ENCODE data around the gene ZNF699. TPM values are rescaled to one million over a fixed set of nuclear protein-coding genes. Genes with fewer than 3 reads are reported as not detected.

Gene ZNF699
- polyA plus RNA-seq, 1 donor (not counting 4 experiments of a cell fraction or from before 2014, with no cell fraction given) = 3.7 TPM

DNA sequence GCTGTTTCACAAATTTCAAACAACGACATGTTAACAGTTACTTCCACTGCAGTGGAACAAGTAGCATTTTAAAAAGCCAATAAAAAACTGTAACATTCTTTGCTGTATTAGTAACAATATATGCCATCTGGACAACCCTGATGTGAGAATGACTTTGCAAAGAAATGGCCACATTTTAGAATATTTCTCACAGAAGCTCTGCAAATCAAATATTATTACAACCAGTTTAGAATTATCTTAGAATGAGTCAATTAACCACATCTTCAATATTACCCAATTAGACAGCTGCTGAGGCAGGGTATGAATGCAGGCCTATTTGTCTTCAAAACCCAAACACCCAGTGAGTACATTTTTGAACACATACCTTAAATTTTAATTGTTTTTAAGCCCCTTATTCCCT lies 3.2 kb downstream of the ZNF699 start:
- Histone ChIP-seq H3K9ac (ENCODE audit: control insufficient read depth, extremely low read depth, insufficient read depth, low read length) (no peak overlapping the region), H2AFZ (ENCODE audit: control insufficient read depth, low read length) (no peak overlapping the region), H3K4me2 (ENCODE audit: control insufficient read depth, extremely low read depth, insufficient read depth, low read depth, low read length) (no peak overlapping the region), H3K27me3 (ENCODE audit: control insufficient read depth, extremely low read depth, insufficient read depth, low read length) (no peaks in the 10 kb centered on the region), H4K20me1 (ENCODE audit: control insufficient read depth, extremely low read depth, insufficient read depth, low read length) (no peaks in the 10 kb centered on the region), H3K9me1 (ENCODE audit: control insufficient read depth, extremely low read depth, insufficient read depth, low read length) (no peaks in the 10 kb centered on the region), H3K4me3 (ENCODE audit: control insufficient read depth in 2 of 3, extremely low read depth in 1 of 3, insufficient read depth in 2 of 3, low read depth in 1 of 3, low read length in 3 of 3) (no peak overlapping the region), H3K79me2 (ENCODE audit: control insufficient read depth, insufficient read depth, low read length) (peaks cover 22% of the 10 kb centered on the region), H3K27ac (ENCODE audit: control insufficient read depth, insufficient read depth, low read length) (no peak overlapping the region), H3K36me3 (ENCODE audit: control insufficient read depth in 2 of 2, extremely low read depth in 1 of 2, insufficient read depth in 2 of 2, low read length in 2 of 2) (peaks cover 6 to 18% of the 10 kb centered on the region in 2 experiments), H3K9me3 (ENCODE audit: control insufficient read depth, low read depth, low read length) (peaks cover 5% of the 10 kb centered on the region), H3K4me1 (ENCODE audit: control insufficient read depth, extremely low read depth, insufficient read depth, low read length) (peaks cover 11% of the 10 kb centered on the region)
- FAIRE-seq (no peak), DNase-seq (ENCODE audit: low read depth, low spot score) (no peak)
- no peak for TF ChIP-seq EZH2 (IDR thresholded peaks at IDR 0.05; ENCODE audit: low read length)
- TF ChIP-seq, protein P1, sequence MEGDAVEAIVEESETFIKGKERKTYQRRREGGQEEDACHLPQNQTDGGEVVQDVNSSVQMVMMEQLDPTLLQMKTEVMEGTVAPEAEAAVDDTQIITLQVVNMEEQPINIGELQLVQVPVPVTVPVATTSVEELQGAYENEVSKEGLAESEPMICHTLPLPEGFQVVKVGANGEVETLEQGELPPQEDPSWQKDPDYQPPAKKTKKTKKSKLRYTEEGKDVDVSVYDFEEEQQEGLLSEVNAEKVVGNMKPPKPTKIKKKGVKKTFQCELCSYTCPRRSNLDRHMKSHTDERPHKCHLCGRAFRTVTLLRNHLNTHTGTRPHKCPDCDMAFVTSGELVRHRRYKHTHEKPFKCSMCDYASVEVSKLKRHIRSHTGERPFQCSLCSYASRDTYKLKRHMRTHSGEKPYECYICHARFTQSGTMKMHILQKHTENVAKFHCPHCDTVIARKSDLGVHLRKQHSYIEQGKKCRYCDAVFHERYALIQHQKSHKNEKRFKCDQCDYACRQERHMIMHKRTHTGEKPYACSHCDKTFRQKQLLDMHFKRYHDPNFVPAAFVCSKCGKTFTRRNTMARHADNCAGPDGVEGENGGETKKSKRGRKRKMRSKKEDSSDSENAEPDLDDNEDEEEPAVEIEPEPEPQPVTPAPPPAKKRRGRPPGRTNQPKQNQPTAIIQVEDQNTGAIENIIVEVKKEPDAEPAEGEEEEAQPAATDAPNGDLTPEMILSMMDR (optimal IDR thresholded peaks at IDR 0.05 in 1 of 3, IDR thresholded peaks at IDR 0.05 in 1 of 3, conservative IDR thresholded peaks at IDR 0.05 in 1 of 3; ENCODE audit: extremely low read depth in 1 of 3, insufficient read depth in 2 of 3, low read length in 3 of 3) = no peak
- dilution Hi-C loops (cut with MboI; ENCODE audit: extremely low pct_ligation_motif_present, low sequenced_read_pairs) = no loop called here

DNA sequence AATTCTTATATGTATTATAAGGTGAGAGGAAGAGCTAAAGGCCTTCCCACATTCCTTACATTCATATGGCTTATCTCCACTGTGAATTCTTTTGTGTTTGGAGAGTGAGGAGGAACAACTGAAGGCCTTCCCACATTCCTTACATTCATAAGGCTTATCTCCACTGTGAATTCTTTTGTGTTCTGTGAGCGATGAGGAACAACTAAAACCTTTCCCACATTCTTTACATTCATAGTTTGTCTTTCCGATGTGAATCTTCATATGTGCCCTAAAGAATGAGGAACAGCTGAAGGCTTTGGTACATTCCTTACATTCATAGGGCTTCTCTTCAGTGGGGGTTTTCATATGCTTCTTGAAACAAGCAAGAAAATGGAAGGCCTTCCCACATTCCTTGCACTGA lies 13.3 kb downstream of the ZNF699 start:
- no peaks in the 10 kb centered on the region for H3K9me1 ChIP-seq (ENCODE audit: control insufficient read depth, extremely low read depth, insufficient read depth, low read length)
- no peak overlapping the region for H3K9ac ChIP-seq (ENCODE audit: control insufficient read depth, extremely low read depth, insufficient read depth, low read length)
- no peak overlapping the region for H3K4me2 ChIP-seq (ENCODE audit: control insufficient read depth, extremely low read depth, insufficient read depth, low read depth, low read length)
- TF ChIP-seq, protein P1 (optimal IDR thresholded peaks at IDR 0.05 in 1 of 3, IDR thresholded peaks at IDR 0.05 in 1 of 3, conservative IDR thresholded peaks at IDR 0.05 in 1 of 3; ENCODE audit: extremely low read depth in 1 of 3, insufficient read depth in 2 of 3, low read length in 3 of 3) = no peak
- no peak for TF ChIP-seq EZH2 (IDR thresholded peaks at IDR 0.05; ENCODE audit: low read length)
- DNase-seq (ENCODE audit: low read depth, low spot score) = no peak
- H3K27ac ChIP-seq (ENCODE audit: control insufficient read depth, insufficient read depth, low read length) = no peak overlapping the region
- dilution Hi-C loops (cut with MboI; ENCODE audit: extremely low pct_ligation_motif_present, low sequenced_read_pairs) = no loop called here
- no peak overlapping the region for H2AFZ ChIP-seq (ENCODE audit: control insufficient read depth, low read length)
- H3K9me3 ChIP-seq (ENCODE audit: control insufficient read depth, low read depth, low read length) = peaks cover 52% of the 10 kb centered on the region
- H4K20me1 ChIP-seq (ENCODE audit: control insufficient read depth, extremely low read depth, insufficient read depth, low read length) = no peaks in the 10 kb centered on the region
- H3K27me3 ChIP-seq (ENCODE audit: control insufficient read depth, extremely low read depth, insufficient read depth, low read length) = no peaks in the 10 kb centered on the region
- H3K36me3 ChIP-seq (ENCODE audit: control insufficient read depth in 2 of 2, extremely low read depth in 1 of 2, insufficient read depth in 2 of 2, low read length in 2 of 2) = peaks cover 15 to 28% of the 10 kb centered on the region in 2 experiments
- H3K79me2 ChIP-seq (ENCODE audit: control insufficient read depth, insufficient read depth, low read length) = peaks cover 5% of the 10 kb centered on the region
- FAIRE-seq = no peak
- no peaks in the 10 kb centered on the region for H3K4me1 ChIP-seq (ENCODE audit: control insufficient read depth, extremely low read depth, insufficient read depth, low read length)
- H3K4me3 ChIP-seq (ENCODE audit: control insufficient read depth in 2 of 3, extremely low read depth in 1 of 3, insufficient read depth in 2 of 3, low read depth in 1 of 3, low read length in 3 of 3) = no peak overlapping the region
